Esophagus muscularis mucosa (tissue), 4 donors: ENCODE data around the gene BCR. TPM values are rescaled to one million over a fixed set of nuclear protein-coding genes. Genes with fewer than 3 reads are reported as not detected.

Experiments
- DNase-seq: peaks from one replicate; pipeline ENCODE4 v3.0.0-alpha.2; 2017; ENCODE audit errors: extremely low spot score
- H3K27ac ChIP-seq, 4 donors: fragments of 200-600 bp; sonication (generic); replicated peaks in 1 of 4; 1 replicate in 3 of 4; 2 replicates in 1 of 4; pipeline ENCODE4 v1.5.1; 2016 to 2019; ENCODE audit warnings: mild to moderate bottlenecking in 1 of 4
- H3K27me3 ChIP-seq, 4 donors: fragments of 200-600 bp; sonication (generic); one replicate each; pipeline versions ENCODE4 v1.5.1 to v1.6.0; 2016 to 2019
- H3K36me3 ChIP-seq, 4 donors: fragments of 200-600 bp; sonication (generic); one replicate each; pipeline ENCODE4 v1.5.1; 2016 to 2019
- H3K4me1 ChIP-seq, 4 donors: fragments of 200-600 bp; sonication (generic); one replicate each; pipeline ENCODE4 v1.5.1; 2016 to 2019
- H3K4me3 ChIP-seq, 4 donors: fragments of 200-600 bp; sonication (generic); 1 replicate in 2 of 4; 2 replicates in 2 of 4; pipeline ENCODE4 v1.5.1; 2016 to 2019; ENCODE audit warnings: mild to moderate bottlenecking in 4 of 4, moderate library complexity in 1 of 4
- H3K9me3 ChIP-seq, 4 donors: fragments of 200-600 bp; sonication (generic); 1 replicate in 3 of 4; 2 replicates in 1 of 4; pipeline ENCODE4 v1.5.1; 2016 to 2019
- CTCF ChIP-seq, 3 experiments: fragments of 200-600 bp in 2 of 3; fragments of 450-650 bp in 1 of 3; sonication (generic) in 2 of 3; IDR thresholded peaks; one replicate each; pipeline ENCODE4 v1.5.1; 2017 to 2019; ENCODE audit warnings: antibody characterized with exemption in 3 of 3, mild to moderate bottlenecking in 2 of 3, moderate library complexity in 1 of 3
- EP300 ChIP-seq: sonication (generic); formaldehyde crosslinking; IDR thresholded peaks from one replicate; pipeline ENCODE4 v1.6.1; 2017; ENCODE audit warnings: antibody characterized with exemption
- POLR2A ChIP-seq: fragments of 450-650 bp; IDR thresholded peaks from one replicate; pipeline ENCODE4 v1.6.1; 2017; ENCODE audit warnings: antibody characterized with exemption, moderate library complexity, mild to moderate bottlenecking, low read depth
- POLR2AphosphoS5 ChIP-seq, 2 donors: sonication (generic); formaldehyde crosslinking; IDR thresholded peaks; one replicate each; pipeline ENCODE4 v1.6.1; 2017; ENCODE audit warnings: antibody characterized with exemption in 2 of 2
- WGBS: methylation state at CpG from one replicate; pipeline ENCODE4 v1.1.5; 2018; 5-methylcytosine and 5-hydroxymethylcytosine counted together
- intact Hi-C: fragments of 100-400 bp; cut with DNase I; formaldehyde crosslinking; loops from one replicate; pipeline ENCODE4 v1.15.1; 2023
- total RNA-seq, 4 donors: library from RNA; depleted of rRNA; stranded (reverse); fragments of >200 nt; gene quantifications; one replicate each; pipeline versions ENCODE4 v1.1.0 to v1.2.1, GENCODE V29; 2016

BCR gene
- total RNA-seq, 4 donors from 2014 or later = 35.7 to 58.5 (median 48.0) TPM

- 94% methylated on average over 10 of the region's 10 CpGs for WGBS
- DNase-seq = no peak
- intact Hi-C loops = loop anchor here (5.0 kb wide), 1 partner anchor 211 kb away; no protein-coding TSS in a partner anchor
- H3K4me3 ChIP-seq = no peak overlapping the region
- TF ChIP-seq POLR2A (no peak), CTCF (IDR thresholded peaks at IDR 0.05) (no peak), POLR2AphosphoS5 (IDR thresholded peaks at IDR 0.05) (no peak), EP300 (no peak)
- H3K4me1 ChIP-seq = peaks cover 11 to 29% (median 27%) of the 10 kb centered on the region in 4 donors
- H3K36me3 ChIP-seq = no peaks in the 10 kb centered on the region
- peaks cover 0 to 9% (median 4%) of the 10 kb centered on the region in 4 donors for H3K9me3 ChIP-seq
- H3K27ac ChIP-seq = no peak overlapping the region
- H3K27me3 ChIP-seq = no peaks in the 10 kb centered on the region
These were observed 4.3 kb upstream of the BCR start for GRCh38 chr22:23175817-23176644.

GRCh38 chr22:23176645-23177027 is 3.7 kb upstream of the BCR start:
- no peak for TF ChIP-seq POLR2A
- no peak for TF ChIP-seq EP300
- TF ChIP-seq POLR2AphosphoS5 (IDR thresholded peaks at IDR 0.05) = no peak
- no peak for TF ChIP-seq CTCF (IDR thresholded peaks at IDR 0.05)
- intact Hi-C loops = loop anchor here (5.0 kb wide), 1 partner anchor 211 kb away; no protein-coding TSS in a partner anchor
- DNase-seq = no peak
- WGBS = 93% methylated on average over 9 of the region's 9 CpGs
- H3K9me3 ChIP-seq = peaks cover 0 to 9% (median 4%) of the 10 kb centered on the region in 4 donors
- no peaks in the 10 kb centered on the region for H3K36me3 ChIP-seq
- H3K4me1 ChIP-seq = peaks cover 16 to 35% (median 32%) of the 10 kb centered on the region in 4 donors
- H3K4me3 ChIP-seq = no peak overlapping the region
- H3K27me3 ChIP-seq = no peaks in the 10 kb centered on the region
- no peak overlapping the region for H3K27ac ChIP-seq

- Histone ChIP-seq H3K4me3 (no peak overlapping the region), H3K36me3 (no peaks in the 10 kb centered on the region), H3K4me1 (peaks cover 22 to 41% (median 37%) of the 10 kb centered on the region in 4 donors), H3K27ac (no peak overlapping the region), H3K27me3 (no peaks in the 10 kb centered on the region), H3K9me3 (peaks cover 0 to 9% (median 4%) of the 10 kb centered on the region in 4 donors)
- no peak for TF ChIP-seq POLR2A
- TF ChIP-seq POLR2AphosphoS5 (IDR thresholded peaks at IDR 0.05) = no peak
- TF ChIP-seq EP300 = no peak
- no peak for TF ChIP-seq CTCF (IDR thresholded peaks at IDR 0.05)
- DNase-seq = no peak
- WGBS = 76% methylated on average over 4 of the region's 4 CpGs
- intact Hi-C loops = loop anchor here (5.0 kb wide), 1 partner anchor 210 kb away; no protein-coding TSS in a partner anchor
These were observed 3.1 kb upstream of the BCR start for GRCh38 chr22:23177197-23177596.

- H3K27ac ChIP-seq = peak overlapping the region; percentile 85 to 89 (median 87)
- WGBS = 31% methylated on average over 9 of the region's 9 CpGs
- no peak for DNase-seq
- H3K27me3 ChIP-seq = no peaks in the 10 kb centered on the region
- H3K9me3 ChIP-seq = peaks cover 0 to 9% (median 4%) of the 10 kb centered on the region in 4 donors
- H3K36me3 ChIP-seq = no peaks in the 10 kb centered on the region
- TF ChIP-seq POLR2AphosphoS5 (IDR thresholded peaks at IDR 0.05) = peak in 1 of 2 donors; percentile 68
- TF ChIP-seq EP300 = no peak
- TF ChIP-seq CTCF (IDR thresholded peaks at IDR 0.05) = peak; percentile 95 to 97 (median 97)
- TF ChIP-seq POLR2A = no peak
- H3K4me3 ChIP-seq = peak overlapping the region in 1 of 4 donors; percentile 69
- intact Hi-C loops = loop anchor here (1.0 to 5.0 kb wide), 2 partner anchors 104 to 209 kb away; no protein-coding TSS in a partner anchor
- peaks cover 37 to 56% (median 52%) of the 10 kb centered on the region in 4 donors for H3K4me1 ChIP-seq
These were observed 1.6 kb upstream of the BCR start for GRCh38 chr22:23178512-23179254.
